PC-9 (cell line): ENCODE data around the gene ZNF101. TPM values are rescaled to one million over a fixed set of nuclear protein-coding genes. Genes with fewer than 3 reads are reported as not detected.

ENCODE experiments used
- BruUV-seq: library from RNA; stranded (reverse); fragments of 400-500 nt; replicated peaks from 2 replicates; lab custom pipeline; 2021; lab: Mats Ljungman, UMichigan
- CTCF ChIA-PET: fragments of 300-600 bp; sonication (Branson Sonifier 250); formaldehyde crosslinking; loops from one replicate; lab custom pipeline; 2022; ENCODE audit warnings: antibody characterized with exemption; lab: Charles Lee
- POLR2A ChIA-PET: fragments of 300-600 bp; sonication (Branson Sonifier 250); formaldehyde crosslinking; loops from one replicate; lab custom pipeline; 2022; ENCODE audit warnings: antibody characterized with exemption; ENCODE audit not compliant: unreplicated experiment; lab: Charles Lee
- DNase-seq, 2 experiments: peaks; one replicate each; pipeline versions ENCODE4 v3.0.0 to v3.0.0-alpha.2; 2015 to 2022; ENCODE audit warnings: mixed read lengths in 1 of 2
- H2AFZ ChIP-seq: fragments of 200-600 bp; sonication (generic); 2 replicates; pipeline ENCODE4 v1.8.1; 2017; ENCODE audit warnings: antibody characterized with exemption
- H3F3A ChIP-seq: fragments of 200-600 bp; sonication (generic); 2 replicates; pipeline ENCODE4 v1.8.1; 2017; ENCODE audit warnings: antibody characterized with exemption, mild to moderate bottlenecking, low read depth; ENCODE audit not compliant: insufficient read depth
- H3K27ac ChIP-seq: fragments of 200-600 bp; sonication (generic); 2 replicates; pipeline ENCODE4 v1.6.1; 2016; ENCODE audit warnings: mixed run types
- H3K27me3 ChIP-seq: fragments of 200-600 bp; sonication (generic); 2 replicates; pipeline ENCODE4 v1.6.1; 2016; ENCODE audit warnings: low read depth, mixed run types; ENCODE audit not compliant: insufficient read depth
- H3K36me3 ChIP-seq: fragments of 200-600 bp; sonication (generic); 2 replicates; pipeline ENCODE4 v1.6.1; 2016; ENCODE audit warnings: low read depth, mixed run types
- H3K4me1 ChIP-seq: fragments of 200-600 bp; sonication (generic); replicated peaks from 2 replicates; pipeline ENCODE4 v1.6.1; 2016; ENCODE audit warnings: mixed run types; ENCODE audit not compliant: insufficient read depth
- H3K4me2 ChIP-seq: fragments of 200-600 bp; sonication (generic); 2 replicates; pipeline ENCODE4 v1.6.1; 2017; ENCODE audit warnings: mixed run types
- H3K4me3 ChIP-seq: fragments of 200-600 bp; sonication (generic); 2 replicates; pipeline ENCODE4 v1.6.1; 2016; ENCODE audit warnings: mixed run types
- H3K79me2 ChIP-seq: fragments of 200-600 bp; sonication (generic); 2 replicates; pipeline ENCODE4 v1.6.1; 2017; ENCODE audit warnings: low read depth, mixed run types
- H3K9me2 ChIP-seq: fragments of 200-600 bp; sonication (generic); 2 replicates; pipeline ENCODE4 v1.8.1; 2017; ENCODE audit warnings: mild to moderate bottlenecking; ENCODE audit not compliant: insufficient read depth
- H3K9me3 ChIP-seq: fragments of 200-600 bp; sonication (generic); 2 replicates; pipeline ENCODE4 v1.8.1; 2016; ENCODE audit warnings: low read depth; ENCODE audit not compliant: insufficient read depth
- H4K20me1 ChIP-seq: fragments of 200-600 bp; sonication (generic); 2 replicates; pipeline ENCODE4 v1.8.1; 2017; ENCODE audit not compliant: insufficient read depth
- CTCF ChIP-seq: fragments of 200-600 bp; sonication (generic); conservative IDR thresholded peaks from 2 replicates; pipeline ENCODE4 v1.6.1; 2017; ENCODE audit warnings: mixed run types, antibody characterized with exemption, mild to moderate bottlenecking, moderate library complexity
- EZH2 ChIP-seq: fragments of 200-600 bp; sonication (generic); IDR thresholded peaks from 2 replicates; pipeline ENCODE4 v1.8.0; 2017; ENCODE audit warnings: antibody characterized with exemption, low read depth
- intact Hi-C: fragments of 100-400 bp; cut with micrococcal nuclease; formaldehyde crosslinking; loops from one replicate; pipeline ENCODE4 v1.10.0; 2022; ENCODE audit not compliant: unreplicated experiment
- total RNA-seq: library from RNA; stranded (reverse); gene quantifications from 2 replicates; pipeline ENCODE4 v1.2.3, GENCODE V29; 2021

ZNF101 gene
- total RNA-seq, 1 experiment from 2014 or later = 9.3 TPM

- Histone ChIP-seq H3K9me3 (no peaks in the 10 kb centered on the region), H2AFZ (no peak overlapping the region), H3K4me1 (no peaks in the 10 kb centered on the region), H3K79me2 (no peaks in the 10 kb centered on the region), H3K4me2 (no peak overlapping the region), H3K36me3 (peaks cover 24% of the 10 kb centered on the region; the same call in 1 of the 2 replicates), H4K20me1 (no peaks in the 10 kb centered on the region), H3K9me2 (no peaks in the 10 kb centered on the region), H3K27ac (no peak overlapping the region), H3K4me3 (no peak overlapping the region), H3F3A (no peaks in the 10 kb centered on the region), H3K27me3 (no peaks in the 10 kb centered on the region)
- intact Hi-C loops = no loop called here
- ChIA-PET CTCF (no interaction called here), POLR2A (no interaction called here)
- TF ChIP-seq EZH2 (no peak), CTCF (no peak)
- DNase-seq = no peak
- no TSS peak for BruUV-seq
Observed at GRCh38 chr19:19652482-19653295, 15.9 kb upstream of the ZNF101 start.

- no peak for DNase-seq
- intact Hi-C loops = no loop called here
- CTCF ChIA-PET = no interaction called here
- no peaks in the 10 kb centered on the region for H3K9me3 ChIP-seq
- no peaks in the 10 kb centered on the region for H3K27me3 ChIP-seq
- no peaks in the 10 kb centered on the region for H3F3A ChIP-seq
- no peaks in the 10 kb centered on the region for H3K4me1 ChIP-seq
- H4K20me1 ChIP-seq = no peaks in the 10 kb centered on the region
- peaks cover 28% of the 10 kb centered on the region; the same call in 1 of the 2 replicates for H3K36me3 ChIP-seq
- H3K79me2 ChIP-seq = no peaks in the 10 kb centered on the region
- no peak overlapping the region for H3K4me2 ChIP-seq
- TF ChIP-seq EZH2 (no peak), CTCF (no peak)
- POLR2A ChIA-PET = no interaction called here
- H3K4me3 ChIP-seq = no peak overlapping the region
- H2AFZ ChIP-seq = no peak overlapping the region
- no peak overlapping the region for H3K27ac ChIP-seq
- H3K9me2 ChIP-seq = no peaks in the 10 kb centered on the region
- no TSS peak for BruUV-seq
Observed at GRCh38 chr19:19653597-19654147, 15.0 kb upstream of the ZNF101 start.

- CTCF ChIA-PET = no interaction called here
Observed at GRCh38 chr19:19654441-19654840, 14.2 kb upstream of the ZNF101 start.

More at GRCh38 chr19:19654441-19654840, 14.2 kb upstream of the ZNF101 start:
- Histone ChIP-seq H3K27ac (no peak overlapping the region), H3K4me3 (no peak overlapping the region), H3K36me3 (peaks cover 29% of the 10 kb centered on the region; the same call in 1 of the 2 replicates), H3K9me3 (no peaks in the 10 kb centered on the region), H3K9me2 (no peaks in the 10 kb centered on the region), H3F3A (no peaks in the 10 kb centered on the region), H3K4me1 (no peaks in the 10 kb centered on the region), H4K20me1 (no peaks in the 10 kb centered on the region), H2AFZ (no peak overlapping the region), H3K27me3 (no peaks in the 10 kb centered on the region), H3K4me2 (no peak overlapping the region), H3K79me2 (0 out of 2 replicates have a peak, but pooled peaks cover under 1% of the 10 kb centered on the region)
- no peak for DNase-seq
- TF ChIP-seq EZH2 (no peak), CTCF (no peak)
- no TSS peak for BruUV-seq
- POLR2A ChIA-PET = interaction anchor here (0.6 kb wide), 1 partner anchor 560 kb away, joined by 7 read pairs; no protein-coding TSS in a partner anchor
- intact Hi-C loops = no loop called here
